Measurements from ENCODE around the gene MARCO.

DNA sequence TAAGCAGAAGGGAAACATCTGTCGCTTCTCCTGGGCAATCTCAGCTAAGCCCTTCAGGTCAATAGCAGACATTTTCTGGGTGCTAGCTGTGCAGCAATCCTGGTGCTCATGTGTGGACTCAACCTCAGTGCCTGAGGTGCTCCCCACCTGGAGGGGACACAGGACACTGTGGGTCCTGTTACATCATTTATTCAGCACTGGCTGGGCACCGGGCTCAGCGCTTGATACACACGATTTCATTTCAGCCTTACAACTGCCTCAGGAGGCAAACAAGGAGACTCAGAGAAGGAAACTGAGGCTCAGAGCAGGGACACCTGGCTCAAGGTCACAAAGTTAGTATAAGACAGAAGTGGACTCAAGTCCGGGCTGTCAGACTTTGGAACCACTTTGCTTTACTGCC lies 46.7 kb downstream of the MARCO start:
- TF ChIP-seq, protein P1, sequence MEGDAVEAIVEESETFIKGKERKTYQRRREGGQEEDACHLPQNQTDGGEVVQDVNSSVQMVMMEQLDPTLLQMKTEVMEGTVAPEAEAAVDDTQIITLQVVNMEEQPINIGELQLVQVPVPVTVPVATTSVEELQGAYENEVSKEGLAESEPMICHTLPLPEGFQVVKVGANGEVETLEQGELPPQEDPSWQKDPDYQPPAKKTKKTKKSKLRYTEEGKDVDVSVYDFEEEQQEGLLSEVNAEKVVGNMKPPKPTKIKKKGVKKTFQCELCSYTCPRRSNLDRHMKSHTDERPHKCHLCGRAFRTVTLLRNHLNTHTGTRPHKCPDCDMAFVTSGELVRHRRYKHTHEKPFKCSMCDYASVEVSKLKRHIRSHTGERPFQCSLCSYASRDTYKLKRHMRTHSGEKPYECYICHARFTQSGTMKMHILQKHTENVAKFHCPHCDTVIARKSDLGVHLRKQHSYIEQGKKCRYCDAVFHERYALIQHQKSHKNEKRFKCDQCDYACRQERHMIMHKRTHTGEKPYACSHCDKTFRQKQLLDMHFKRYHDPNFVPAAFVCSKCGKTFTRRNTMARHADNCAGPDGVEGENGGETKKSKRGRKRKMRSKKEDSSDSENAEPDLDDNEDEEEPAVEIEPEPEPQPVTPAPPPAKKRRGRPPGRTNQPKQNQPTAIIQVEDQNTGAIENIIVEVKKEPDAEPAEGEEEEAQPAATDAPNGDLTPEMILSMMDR (conservative IDR thresholded peaks at IDR 0.05) = no peak
- TF ChIP-seq ZFX (IDR thresholded peaks at IDR 0.05) = no peak
